HG02759 (cell line): Measurements from ENCODE around the gene SLC6A6.

Experiments
- ATAC-seq: cut with Tn5 transposase; IDR thresholded peaks from one replicate; pipeline ENCODE4 v1.9.1; 2021; ENCODE audit warnings: mild to moderate bottlenecking, moderate library complexity; ENCODE audit not compliant: unreplicated experiment

SLC6A6 gene

DNA sequence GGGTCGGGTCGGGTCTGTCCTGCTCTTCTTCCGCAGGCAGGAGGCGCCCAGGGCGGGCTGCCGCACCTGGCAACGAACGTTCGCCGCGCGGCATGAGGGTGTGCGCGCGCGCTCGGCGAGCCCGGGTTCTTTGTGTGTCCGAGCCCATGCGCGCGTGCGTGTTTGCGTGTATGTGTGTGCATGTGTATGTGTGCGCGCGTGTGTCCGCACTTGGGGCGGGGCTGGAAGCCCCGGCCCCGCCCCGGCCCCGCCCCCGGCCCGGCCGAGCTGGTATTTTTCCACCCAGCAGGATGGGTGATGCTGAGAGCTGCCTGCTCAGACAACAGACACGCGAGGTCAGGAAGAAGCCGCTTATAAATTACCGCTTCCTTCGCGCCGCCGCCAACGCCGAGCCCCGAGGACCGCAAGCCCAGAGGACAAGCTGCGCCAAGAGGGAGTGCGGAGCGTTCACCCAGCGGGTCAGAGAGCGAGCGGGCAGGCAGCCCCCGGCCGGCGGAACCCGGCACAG, at the start of gene SLC6A6:
Gene SLC6A6, plus strand, starts transcription at position 303 of the 508 bp plus-strand sequence. CDS start 41,029 bp downstream, outside the sequence.
- peak; percentile 81 for ATAC-seq

DNA sequence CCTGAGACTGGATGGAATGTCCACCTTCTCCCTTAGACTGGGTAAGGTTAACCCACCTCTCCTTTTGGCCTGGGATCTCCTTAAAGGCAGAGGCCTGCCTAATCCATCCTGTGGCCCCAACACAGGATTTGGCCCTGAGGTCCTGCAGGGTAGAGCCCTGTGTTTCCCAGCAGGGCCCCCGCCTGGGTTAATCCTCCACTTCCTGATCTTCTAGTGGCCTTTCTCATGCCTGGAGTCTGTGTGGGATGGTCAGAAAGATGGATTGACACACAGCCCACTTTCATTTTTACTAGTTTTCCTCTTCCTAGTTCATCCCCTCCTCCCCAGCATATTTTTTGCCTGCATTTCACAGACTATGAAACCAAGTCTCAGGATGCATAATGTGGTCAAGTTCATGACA, 48.9 kb upstream of the SLC6A6 start:
- ATAC-seq, result no peak

DNA sequence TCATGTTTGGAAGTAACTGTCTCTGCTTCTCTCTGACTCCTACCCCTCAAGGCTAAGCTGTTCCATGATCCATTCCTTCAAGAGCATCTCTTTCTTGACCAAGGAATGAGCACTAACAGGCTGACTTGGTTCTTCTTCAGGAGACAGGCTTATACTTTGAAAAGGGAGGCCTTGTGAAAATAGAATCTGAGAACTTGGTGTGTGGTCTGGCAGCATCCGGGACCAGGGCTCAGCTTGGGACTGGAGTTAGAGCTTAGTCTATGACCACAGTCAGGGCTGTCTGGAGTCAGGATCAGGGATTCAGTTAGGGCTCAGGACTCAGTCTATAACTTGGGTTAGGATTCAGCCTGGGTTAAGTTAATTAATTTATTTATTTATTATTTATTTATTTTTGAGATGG, 44.9 kb upstream of the SLC6A6 start:
- no peak for ATAC-seq

DNA sequence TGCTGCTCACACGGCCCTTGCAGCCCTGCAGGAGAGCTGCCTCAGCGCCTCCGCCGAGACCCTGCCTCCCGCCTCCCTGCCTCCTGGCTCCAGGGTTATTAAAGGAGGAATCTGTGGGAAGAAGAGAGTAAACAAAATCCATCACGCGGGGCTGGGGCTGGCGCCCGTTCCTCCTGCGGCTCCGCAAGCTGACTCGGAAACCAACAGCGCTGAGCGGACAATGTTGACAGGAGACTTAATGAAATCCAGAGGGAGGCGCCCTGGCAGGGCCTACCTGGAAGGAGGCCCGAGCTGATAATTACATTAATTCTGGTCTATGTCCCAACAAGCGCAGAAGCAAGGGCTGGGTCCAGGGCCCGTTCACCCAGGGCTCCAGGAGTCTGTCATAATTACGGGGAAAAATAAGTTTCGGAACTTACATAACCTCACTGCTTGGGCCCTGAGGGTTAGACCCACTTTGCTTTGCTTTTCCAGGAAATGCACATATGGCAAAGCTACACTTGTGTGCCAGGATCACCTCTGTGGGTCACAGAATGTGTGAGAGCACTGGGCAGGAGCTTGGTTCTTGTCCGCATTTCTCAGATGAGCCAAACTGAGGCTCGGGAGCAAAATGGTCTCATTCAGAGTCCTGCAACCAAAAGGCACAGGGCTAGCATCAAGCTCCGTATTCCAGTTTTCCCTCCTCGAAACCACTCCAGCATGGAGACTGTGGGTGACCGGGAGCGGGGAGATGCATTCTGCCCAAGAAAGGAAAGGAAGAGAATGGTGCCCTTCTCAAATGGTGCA, 43.8 kb upstream of the SLC6A6 start:
- no peak for ATAC-seq

DNA sequence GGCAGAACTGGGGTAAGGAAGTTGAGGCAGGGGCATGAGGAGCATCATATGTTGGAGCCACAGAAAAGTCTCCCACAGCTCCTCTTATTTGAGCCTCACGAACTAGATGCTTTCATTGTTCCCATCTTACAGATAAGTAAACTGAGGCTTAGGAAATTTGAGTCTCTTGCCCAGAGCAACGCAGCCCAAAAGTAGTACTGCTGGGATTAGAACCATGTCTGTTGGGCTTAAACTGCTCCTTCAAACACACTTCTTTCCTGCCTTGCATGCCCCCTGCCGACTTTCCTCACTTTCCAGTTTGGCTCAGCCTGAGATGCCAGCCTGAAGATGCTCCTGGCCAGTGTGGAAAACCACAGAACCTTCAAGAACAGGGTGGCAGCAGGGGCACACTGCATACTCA, 43.1 kb upstream of the SLC6A6 start:
- ATAC-seq, result no peak

DNA sequence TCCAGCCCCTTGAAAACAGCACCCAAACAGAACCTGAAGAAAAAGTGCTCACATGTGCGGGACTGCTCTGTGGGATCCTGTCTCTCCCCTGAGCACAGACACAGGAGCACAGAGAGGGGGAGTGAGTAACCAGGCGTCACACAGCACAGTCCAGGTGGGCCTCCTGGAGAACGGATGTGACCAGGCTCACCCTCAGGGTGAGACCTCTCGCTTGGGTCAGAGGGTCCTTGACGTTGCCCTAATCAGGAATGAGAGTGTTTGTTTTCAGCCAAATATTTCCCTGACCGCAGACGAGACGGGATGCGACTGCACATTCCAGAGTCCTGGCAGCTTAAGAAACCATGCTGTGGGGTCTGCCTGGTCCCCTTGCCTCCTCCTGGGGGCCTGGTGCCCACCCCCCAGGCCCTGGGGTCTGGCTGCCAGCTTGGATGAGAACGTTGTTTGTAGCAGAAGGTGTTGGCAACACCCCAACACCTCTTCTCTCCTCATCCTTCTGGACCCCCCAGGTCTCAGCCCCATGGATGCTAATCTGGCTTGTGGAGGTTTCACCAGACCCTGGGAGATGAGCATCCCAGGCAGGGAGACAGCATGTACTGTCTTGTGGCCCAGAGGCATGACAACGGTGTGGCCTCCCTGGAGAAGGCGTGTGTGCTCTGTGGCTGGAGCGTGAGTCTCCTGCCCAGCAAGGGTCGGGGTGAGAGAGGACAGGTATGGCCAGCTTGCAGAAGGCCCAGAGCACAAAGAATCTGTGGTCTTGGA, 42.1 kb upstream of the SLC6A6 start:
- ATAC-seq, result no peak

DNA sequence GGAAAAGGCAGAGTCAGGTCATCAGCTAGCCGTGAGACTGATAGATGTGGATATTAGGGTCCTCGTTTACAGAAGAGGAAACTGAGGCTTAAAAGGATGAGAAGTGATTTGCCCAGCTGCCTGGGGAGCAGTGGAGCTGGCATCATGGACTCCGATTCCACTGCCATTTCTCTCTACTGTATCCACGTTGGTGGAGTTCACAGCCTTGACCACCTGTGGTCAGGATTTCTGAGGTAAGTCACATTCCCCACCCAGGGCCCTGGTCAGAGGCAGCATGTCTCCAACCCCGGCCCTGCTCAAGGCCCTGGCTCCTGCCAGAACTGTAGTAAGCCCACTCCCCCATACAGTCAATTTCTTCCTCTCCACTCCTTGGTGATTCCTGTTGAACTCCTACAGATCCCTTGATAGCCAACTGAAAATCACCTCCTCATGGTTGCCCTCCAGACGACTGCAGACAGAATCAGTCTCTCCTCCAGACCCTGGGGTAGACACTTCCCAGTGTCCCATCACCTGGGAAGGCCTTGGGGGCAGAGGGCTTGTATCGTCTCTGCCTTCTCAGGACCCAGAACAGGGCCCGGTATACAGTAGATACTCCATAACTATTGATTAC, 41.2 kb upstream of the SLC6A6 start:
- ATAC-seq, result no peak

DNA sequence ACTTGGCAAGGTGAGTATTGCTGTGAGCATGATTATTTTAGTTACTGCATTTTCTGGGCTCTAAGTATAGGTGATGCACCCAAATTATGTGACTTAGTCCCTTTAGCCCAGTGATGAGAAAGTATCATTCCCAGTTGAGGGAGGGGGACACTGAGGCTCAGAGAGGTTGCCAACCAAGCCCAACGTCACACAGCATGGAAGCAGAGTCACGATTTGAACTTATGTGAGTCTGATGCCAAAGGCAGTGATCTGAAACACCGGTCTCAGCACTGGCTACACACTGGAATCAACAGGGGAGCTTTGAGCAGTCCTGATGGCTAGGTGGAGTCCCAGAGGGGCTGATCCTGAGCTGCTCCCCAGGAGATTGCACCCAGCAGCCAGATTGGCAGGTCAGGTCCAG, 39.5 kb upstream of the SLC6A6 start:
- ATAC-seq, result no peak

DNA sequence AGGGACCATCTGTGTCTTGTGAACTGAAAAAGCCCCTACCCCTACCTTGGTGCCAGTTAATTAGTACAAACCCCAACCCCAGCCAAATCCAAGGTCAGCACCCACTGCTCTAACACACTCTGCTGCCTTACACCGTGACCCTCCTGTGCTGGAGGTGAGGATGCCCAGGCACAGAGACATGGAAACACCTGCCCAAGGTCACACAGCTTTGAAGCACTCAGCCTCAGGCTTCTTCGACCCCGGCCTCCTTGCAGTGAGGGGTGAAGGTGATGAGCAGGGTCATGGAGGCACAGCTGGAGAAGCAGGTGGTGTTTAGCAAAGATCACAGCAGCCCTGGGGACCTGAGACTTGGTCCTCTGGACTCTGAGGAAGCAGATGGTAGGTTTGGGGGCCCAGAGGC, 39.0 kb upstream of the SLC6A6 start:
- ATAC-seq, result no peak

DNA sequence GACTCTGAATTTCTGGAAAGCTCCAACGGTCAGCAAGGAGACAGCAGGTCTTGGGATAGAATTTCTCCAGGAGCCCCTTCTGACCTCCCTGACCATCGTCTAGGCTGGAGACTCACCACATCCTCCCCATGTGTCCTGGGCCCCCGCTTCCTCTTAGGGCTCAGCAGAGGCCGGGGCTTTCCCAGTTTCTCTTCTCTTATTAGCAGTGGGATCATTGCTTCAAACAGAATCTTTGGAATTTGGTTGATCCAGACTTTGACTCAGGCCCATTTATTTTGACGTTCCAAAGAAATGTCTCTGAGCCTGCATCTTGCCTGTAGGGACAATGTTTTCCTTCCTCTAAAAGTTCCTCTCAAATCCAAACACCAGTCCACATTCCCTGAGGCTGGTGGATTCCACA, 38.4 kb upstream of the SLC6A6 start:
- no peak for ATAC-seq

DNA sequence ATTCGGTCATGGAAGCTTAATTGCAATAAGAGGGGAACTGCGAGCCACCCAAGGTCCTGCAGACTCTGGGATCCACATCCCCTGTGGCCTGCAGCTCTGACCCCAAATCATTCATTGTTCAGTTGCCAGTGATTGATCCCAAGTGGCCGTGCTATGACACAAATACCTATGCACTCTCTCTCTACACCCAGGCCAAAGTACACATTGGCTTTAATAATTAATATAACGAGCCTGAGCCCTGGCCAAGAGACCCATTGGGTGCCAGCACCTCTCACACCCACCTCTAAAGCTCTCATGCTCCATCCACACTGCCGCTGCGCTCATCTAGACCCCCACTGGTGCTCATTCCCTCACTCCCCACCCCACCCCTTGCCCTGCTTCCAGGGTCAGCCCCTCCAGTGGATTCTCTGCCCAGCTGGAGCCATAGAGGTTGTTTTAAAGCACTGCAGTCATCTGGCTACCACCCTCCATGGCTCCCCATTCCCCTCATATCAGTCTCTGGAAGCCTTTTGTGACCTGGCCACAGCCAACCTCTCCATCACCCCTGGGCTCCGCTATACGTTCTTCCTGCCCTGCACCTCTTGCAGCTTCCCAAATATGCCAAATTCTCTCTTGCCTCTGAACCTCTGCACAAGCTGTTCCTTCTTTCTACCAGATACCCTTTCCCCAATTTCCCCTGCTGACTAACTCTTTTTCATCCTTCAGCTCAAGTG, 37.7 kb upstream of the SLC6A6 start:
- no peak for ATAC-seq

DNA sequence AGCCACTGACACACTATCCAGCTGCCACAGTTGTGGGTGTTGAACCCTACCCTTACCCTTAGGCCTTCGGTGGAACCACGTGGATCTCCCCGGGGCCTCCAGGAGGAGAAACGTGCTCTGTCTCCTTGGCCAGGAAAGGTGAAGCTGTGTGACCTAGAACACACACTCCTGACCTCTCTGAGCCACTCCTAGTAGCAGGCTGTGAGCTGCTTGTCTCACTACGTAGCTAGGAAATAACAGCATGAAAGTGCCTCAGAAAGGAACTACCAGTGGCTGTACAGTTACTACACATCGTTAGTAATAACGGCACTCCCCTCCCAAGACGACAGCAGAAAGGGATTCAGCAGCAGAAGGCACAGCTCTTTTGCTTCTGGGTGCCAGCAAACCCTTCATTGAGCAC, 36.2 kb upstream of the SLC6A6 start:
- ATAC-seq, result no peak

DNA sequence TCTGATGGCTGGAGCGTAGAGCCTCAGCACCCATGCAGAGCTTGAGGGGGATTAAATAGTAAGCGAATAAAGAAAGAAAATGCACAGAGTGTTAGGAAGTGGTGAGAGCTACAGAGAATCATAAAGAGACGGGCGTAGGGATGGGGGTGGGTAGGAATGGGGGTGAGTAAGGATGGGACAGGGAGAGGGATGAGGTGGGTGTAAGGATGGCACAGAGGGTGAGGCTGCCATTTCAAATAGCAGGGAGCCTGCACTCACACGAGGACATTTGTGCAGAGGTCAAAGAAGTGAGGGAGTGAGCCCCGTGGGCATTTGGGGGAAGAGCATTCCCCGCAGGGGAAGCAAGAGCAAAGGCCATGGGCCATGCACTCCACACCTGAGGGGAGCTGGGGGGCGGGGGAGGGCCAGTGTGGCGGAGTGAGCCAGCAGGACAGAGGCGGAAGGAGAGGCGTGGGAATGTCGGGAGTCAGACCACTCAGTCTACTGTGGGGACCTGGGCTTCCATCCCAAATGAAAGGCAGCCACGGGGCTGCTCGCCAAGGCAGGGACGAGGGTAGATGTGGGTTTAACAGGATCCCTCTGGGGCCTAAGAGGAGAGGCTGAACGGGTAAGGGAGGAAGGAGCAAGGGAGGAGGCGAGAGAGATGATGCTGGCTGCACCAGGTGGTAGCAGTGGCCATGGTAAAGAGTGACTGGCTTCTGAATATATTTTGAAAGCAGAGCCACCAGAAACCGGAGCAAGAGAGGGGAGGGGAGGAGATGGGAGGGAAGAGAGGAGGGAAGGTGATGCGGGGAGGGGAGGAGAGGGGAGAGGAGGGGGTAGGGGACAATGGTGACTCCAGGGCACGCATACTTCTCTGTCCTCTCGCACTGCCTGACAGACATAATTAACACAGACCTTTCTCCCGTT, 35.2 kb upstream of the SLC6A6 start:
- no peak for ATAC-seq

DNA sequence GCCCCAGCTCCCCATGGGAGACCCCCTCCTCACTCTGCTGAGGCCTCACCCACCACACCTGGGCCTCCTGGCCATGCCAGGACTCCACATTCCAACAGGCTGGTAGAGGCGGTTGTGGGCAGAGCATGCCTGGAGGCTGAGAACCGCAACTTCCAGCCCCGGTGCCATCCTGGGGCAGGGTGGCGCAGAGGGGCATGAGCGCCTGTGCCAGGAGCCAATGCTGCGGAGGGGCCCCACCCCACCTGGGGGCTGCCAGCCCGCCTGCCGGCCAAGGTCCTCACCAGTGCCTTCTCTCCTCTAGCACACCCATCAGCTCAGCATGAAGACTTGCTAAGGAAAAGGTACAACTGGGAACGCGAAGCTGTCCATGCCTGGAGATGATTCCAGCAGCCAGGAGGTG, 34.3 kb upstream of the SLC6A6 start:
- ATAC-seq, result no peak

DNA sequence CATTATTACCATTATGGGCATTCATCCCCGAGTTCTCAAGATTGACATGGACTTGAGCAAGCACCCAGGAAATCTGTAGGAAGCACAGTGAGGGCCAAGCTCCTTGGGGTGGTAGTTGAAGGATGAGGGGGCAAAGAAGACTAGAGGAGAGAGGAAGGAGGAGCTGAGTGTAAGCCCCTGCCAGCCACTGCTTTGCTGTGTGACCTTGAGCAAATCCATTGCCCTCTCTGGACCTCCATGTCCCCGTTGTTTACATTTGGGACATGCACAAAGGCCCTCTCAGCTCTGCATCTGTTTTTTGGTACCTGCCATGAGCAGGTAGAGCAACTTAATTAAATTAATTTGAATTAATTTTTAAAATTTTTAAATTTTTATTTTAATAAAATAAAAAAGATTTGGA, 33.5 kb upstream of the SLC6A6 start:
- no peak for ATAC-seq

DNA sequence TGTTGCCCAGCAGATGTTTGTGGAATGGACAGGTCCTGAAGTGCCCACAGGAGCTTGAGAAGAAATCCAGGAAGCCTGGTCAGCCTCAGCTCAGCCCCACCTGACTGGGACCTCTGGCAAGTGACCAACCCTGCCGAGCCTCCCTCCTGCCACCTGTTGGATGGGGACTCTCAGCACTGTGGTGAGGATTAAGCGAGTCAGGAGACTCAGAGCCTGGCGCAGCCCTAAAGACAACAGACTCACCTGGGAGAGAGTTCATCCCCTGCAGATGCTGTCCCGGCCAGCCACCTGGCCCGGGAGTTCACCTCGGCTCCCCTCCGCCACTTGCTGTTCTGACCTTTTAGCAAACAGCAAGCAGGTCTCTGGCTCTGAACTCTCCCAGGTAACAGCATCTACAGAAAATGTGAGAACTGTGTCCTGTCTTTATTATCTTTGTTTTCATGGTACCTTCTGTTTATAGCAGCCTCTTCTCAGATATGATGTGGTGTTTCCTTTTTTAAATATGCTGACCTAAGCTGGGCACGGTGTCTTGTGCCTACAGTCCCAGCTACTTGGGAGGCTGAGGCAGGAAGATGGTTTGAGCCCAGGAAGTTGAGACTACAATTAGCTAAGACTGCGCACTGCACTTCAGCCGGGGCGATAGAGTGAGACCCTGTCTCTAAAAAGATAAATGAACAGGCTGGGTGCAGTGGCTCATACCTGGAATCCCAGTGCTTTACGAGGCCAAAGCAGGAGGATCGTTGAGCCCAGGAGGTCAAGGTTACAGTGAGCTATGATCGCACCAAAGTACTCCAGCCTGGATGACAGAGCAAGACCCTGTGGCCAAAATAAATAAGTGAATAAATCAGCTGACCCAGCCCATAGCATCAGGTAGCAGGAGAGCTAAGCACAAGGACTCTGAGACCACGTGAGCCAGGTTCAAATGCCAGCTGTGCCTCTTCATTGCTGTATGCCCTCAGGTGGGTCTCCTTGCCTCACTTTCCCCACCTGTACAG, 32.4 kb upstream of the SLC6A6 start:
- ATAC-seq, result no peak

DNA sequence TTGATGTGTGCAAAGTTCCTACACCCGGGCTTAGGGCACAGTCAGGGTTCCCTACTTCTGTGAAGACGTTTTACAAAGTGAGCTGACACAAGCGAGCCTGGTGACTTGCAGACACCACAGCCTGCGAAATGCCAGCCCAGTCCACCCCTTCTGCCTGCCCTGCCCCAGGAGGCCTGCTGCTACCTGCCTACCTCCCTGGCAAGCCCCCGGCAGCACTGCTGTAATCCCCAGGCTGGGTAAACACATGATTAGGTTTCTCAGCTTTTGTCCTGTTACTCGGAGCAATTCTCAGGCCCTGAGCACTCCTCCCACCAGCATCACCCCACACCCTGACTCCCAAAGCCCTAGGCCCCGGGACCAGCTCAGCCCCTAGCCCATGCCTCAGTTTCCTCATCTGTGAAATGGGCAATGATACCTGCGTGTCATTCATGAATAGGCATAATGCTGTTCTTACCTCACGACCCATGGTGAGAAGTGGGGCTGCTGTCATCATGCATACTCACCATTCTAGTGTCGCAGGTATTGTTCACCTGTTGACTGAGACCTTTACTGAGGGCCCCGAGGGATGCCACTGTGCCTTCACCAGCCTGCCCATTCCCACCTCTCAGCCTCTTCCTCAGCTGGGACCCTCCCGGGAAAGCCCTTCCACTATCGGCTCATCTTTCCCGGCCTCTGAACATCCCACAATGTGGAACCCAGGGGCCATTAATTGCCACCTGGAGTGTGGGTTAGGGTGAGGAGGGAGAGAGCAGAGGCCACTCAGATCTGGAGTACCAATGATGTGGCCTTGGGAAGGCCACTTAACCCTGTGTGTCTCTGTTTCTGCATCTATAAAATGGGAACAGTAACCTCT, 31.5 kb upstream of the SLC6A6 start:
- no peak for ATAC-seq
